Loucy (cell line): ENCODE measurements around the gene N4BP2L2.

Source experiments
- H2AFZ ChIP-seq: fragments of 200-600 bp; sonication (generic); 2 replicates; pipeline ENCODE4 v1.6.0; 2016; ENCODE audit warnings: antibody characterized with exemption, mild to moderate bottlenecking, low read length, moderate library complexity
- H3F3A ChIP-seq: fragments of 200-600 bp; 2 replicates; pipeline ENCODE4 v1.6.0; 2016; ENCODE audit warnings: antibody characterized with exemption, low read depth, mild to moderate bottlenecking
- H3K27me3 ChIP-seq: fragments of 200-600 bp; sonication (generic); 2 replicates; pipeline ENCODE4 v1.6.1; 2014; ENCODE audit warnings: low read length, mild to moderate bottlenecking; ENCODE audit not compliant: insufficient read depth, poor library complexity, severe bottlenecking
- H3K36me3 ChIP-seq: fragments of 200-600 bp; sonication (generic); 2 replicates; pipeline ENCODE4 v1.6.1; 2016; ENCODE audit warnings: low read length; ENCODE audit not compliant: insufficient read depth
- H3K4me1 ChIP-seq: fragments of 200-600 bp; sonication (generic); 2 replicates; pipeline ENCODE4 v1.5.1; 2014; ENCODE audit warnings: low read length, mild to moderate bottlenecking; ENCODE audit not compliant: insufficient read depth, poor library complexity, severe bottlenecking
- H3K4me2 ChIP-seq: fragments of 200-600 bp; sonication (generic); 2 replicates; pipeline ENCODE4 v1.6.0; 2014; ENCODE audit warnings: antibody characterized with exemption, low read length, low read depth, mild to moderate bottlenecking; ENCODE audit not compliant: poor library complexity, severe bottlenecking
- H3K4me3 ChIP-seq: fragments of 200-600 bp; sonication (generic); 2 replicates; pipeline ENCODE4 v1.5.1; 2014; ENCODE audit warnings: low read length, mild to moderate bottlenecking, mixed read lengths; ENCODE audit not compliant: poor library complexity, severe bottlenecking
- H3K79me2 ChIP-seq: fragments of 200-600 bp; sonication (generic); 2 replicates; pipeline ENCODE4 v1.6.1; 2014; ENCODE audit warnings: low read length; ENCODE audit not compliant: insufficient read depth
- H3K9ac ChIP-seq: fragments of 200-600 bp; sonication (generic); 2 replicates; pipeline ENCODE4 v1.6.0; 2014; ENCODE audit warnings: mild to moderate bottlenecking, low read depth, low read length, moderate library complexity; ENCODE audit not compliant: poor library complexity, severe bottlenecking
- H3K9me2 ChIP-seq: fragments of 200-600 bp; sonication (generic); replicated peaks from 2 replicates; pipeline ENCODE4 v1.6.1; 2016; ENCODE audit warnings: low read depth, low read length, mixed read lengths
- H3K9me3 ChIP-seq: fragments of 200-600 bp; sonication (generic); 2 replicates; pipeline ENCODE4 v1.6.1; 2014; ENCODE audit warnings: mild to moderate bottlenecking, antibody characterized with exemption, low read length, low read depth; ENCODE audit not compliant: insufficient read depth
- H4K20me1 ChIP-seq: fragments of 200-600 bp; sonication (generic); 2 replicates; pipeline ENCODE4 v1.6.0; 2014; ENCODE audit warnings: antibody characterized with exemption, low read length, mild to moderate bottlenecking; ENCODE audit not compliant: insufficient read depth, poor library complexity, severe bottlenecking
- CTCF ChIP-seq: fragments of 200-600 bp; sonication (generic); conservative IDR thresholded peaks from 2 replicates; pipeline ENCODE4 v1.5.1; 2014; ENCODE audit warnings: mild to moderate bottlenecking, antibody characterized with exemption, low read length
- EZH2phosphoT487 ChIP-seq: fragments of 200-600 bp; IDR thresholded peaks from 2 replicates; pipeline ENCODE4 v1.6.1; 2018; ENCODE audit warnings: antibody characterized with exemption, mild to moderate bottlenecking, moderate library complexity, borderline replicate concordance

N4BP2L2 gene

DNA sequence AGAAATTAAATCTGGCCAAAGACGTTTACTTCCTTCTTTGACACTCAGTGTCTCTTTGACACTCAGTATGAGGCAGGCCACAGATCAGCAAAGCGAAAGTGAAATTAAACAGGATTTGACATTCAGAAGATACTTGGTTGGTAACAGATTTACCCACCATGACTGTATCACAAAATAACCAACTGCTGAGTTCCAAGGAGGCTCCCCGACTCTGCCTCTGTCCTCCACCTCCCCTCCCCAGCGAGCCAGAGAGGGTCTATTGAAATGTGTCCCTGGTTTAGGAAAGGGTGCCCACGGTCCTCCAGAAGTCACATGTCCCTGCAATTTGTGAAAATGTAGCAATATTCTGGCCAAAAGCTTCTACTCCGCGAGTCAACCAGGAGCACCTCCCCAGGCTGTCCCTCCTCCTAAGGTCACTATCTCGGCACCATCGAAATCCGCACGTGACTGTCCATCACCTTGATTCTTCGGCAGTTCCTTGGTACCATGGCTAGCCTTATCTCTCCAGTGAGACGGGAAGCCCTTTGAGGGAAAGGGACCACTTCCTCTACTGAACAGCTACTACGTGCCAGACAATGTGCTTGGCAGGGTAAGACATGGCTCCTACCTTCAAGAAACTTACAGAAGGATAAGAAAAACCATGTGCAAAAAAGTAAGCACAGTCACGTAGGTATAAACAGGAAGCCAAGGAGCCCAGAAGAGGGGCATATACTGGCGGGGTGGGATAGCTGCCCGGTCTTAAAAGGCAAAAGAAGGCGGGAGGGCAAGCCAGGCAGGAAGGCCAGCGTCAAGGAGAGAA, 112.2 kb downstream of the N4BP2L2 start:
- peak overlapping the region; percentile 81 for H3K9ac ChIP-seq
- peak overlapping the region; percentile 91 for H3K4me2 ChIP-seq
- no peaks in the 10 kb centered on the region for H3K27me3 ChIP-seq
- peak overlapping the region; percentile 85 for H2AFZ ChIP-seq
- H3K9me3 ChIP-seq, result no peaks in the 10 kb centered on the region
- H3K4me3 ChIP-seq, result peak overlapping the region; percentile 95
- no peak for TF ChIP-seq EZH2phosphoT487
- TF ChIP-seq CTCF, result no peak
- H3K4me1 ChIP-seq, result peaks cover 53% of the 10 kb centered on the region
- H3K9me2 ChIP-seq, result no peaks in the 10 kb centered on the region
- peaks cover 5% of the 10 kb centered on the region; the same call in 1 of the 2 replicates for H3F3A ChIP-seq
- no peaks in the 10 kb centered on the region for H3K36me3 ChIP-seq
- H3K79me2 ChIP-seq, result peaks cover 61% of the 10 kb centered on the region
- H4K20me1 ChIP-seq, result peaks cover 19% of the 10 kb centered on the region

- TF ChIP-seq EZH2phosphoT487, result no peak
- TF ChIP-seq CTCF, result no peak
- Histone ChIP-seq H3K4me1 (peaks cover 49% of the 10 kb centered on the region), H3K9me2 (no peaks in the 10 kb centered on the region), H4K20me1 (peaks cover 19% of the 10 kb centered on the region), H2AFZ (no peak overlapping the region), H3K9me3 (no peaks in the 10 kb centered on the region; the same call in 1 of the 2 replicates), H3K27me3 (no peaks in the 10 kb centered on the region), H3K36me3 (peaks cover 2% of the 10 kb centered on the region; the same call in 1 of the 2 replicates), H3K4me2 (peak overlapping the region; percentile 91), H3K9ac (peak overlapping the region; percentile 81), H3F3A (peaks cover 5% of the 10 kb centered on the region; the same call in 1 of the 2 replicates), H3K4me3 (peak overlapping the region; percentile 95), H3K79me2 (peaks cover 66% of the 10 kb centered on the region)
Measured at GRCh38 chr13:32425158-32425557, 113.4 kb downstream of the N4BP2L2 start.

DNA sequence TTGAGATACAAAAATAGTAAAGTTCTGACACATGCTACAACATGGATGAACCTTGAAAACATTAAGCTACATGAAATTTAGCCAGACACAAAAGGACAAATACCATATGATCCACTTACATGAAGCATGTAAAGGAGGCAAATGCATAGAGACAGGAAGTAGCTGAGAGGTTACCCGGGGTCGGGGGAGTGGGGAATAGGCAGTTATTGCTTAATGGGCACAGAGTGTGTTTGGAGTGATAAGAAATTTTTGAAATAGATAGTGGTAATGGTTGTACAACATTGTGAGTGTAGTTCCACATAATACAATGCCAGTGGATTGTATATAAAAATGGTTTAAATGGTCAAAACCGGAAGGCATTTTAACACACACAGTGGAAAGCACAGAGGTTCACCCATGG, 115.0 kb downstream of the N4BP2L2 start:
- H3K36me3 ChIP-seq, result peaks cover 8% of the 10 kb centered on the region; the same call in 1 of the 2 replicates
- no peak for TF ChIP-seq EZH2phosphoT487
- no peak for TF ChIP-seq CTCF

More for the DNA sequence above, 115.0 kb downstream of the N4BP2L2 start:
- H3K4me2 ChIP-seq, result peak overlapping the region; percentile 91
- H3K9me3 ChIP-seq, result no peaks in the 10 kb centered on the region; the same call in 1 of the 2 replicates
- peaks cover 70% of the 10 kb centered on the region for H3K79me2 ChIP-seq
- peak overlapping the region; percentile 95 for H3K4me3 ChIP-seq
- peaks cover 44% of the 10 kb centered on the region for H3K4me1 ChIP-seq
- no peaks in the 10 kb centered on the region for H3K9me2 ChIP-seq
- H4K20me1 ChIP-seq, result peaks cover 19% of the 10 kb centered on the region
- peaks cover 3% of the 10 kb centered on the region; the same call in 1 of the 2 replicates for H3F3A ChIP-seq
- H3K9ac ChIP-seq, result peak overlapping the region; percentile 81
- no peak overlapping the region for H2AFZ ChIP-seq
- no peaks in the 10 kb centered on the region for H3K27me3 ChIP-seq
